Heart left ventricle (tissue), 16 donors: ENCODE data around the gene SPINK14. TPM values are rescaled to one million over a fixed set of nuclear protein-coding genes. Genes with fewer than 3 reads are reported as not detected.

ENCODE experiments used
- ATAC-seq, 4 donors: fragments of 200-7000 bp; cut with Tn5 transposase; one replicate each; pipeline ENCODE4 v1.9.1; 2020 to 2022; ENCODE audit warnings: moderate library complexity in 4 of 4, mild to moderate bottlenecking in 3 of 4, moderate number of reproducible peaks in 1 of 4
- DNase-seq, 5 donors: peaks; one replicate each; pipeline ENCODE4 v3.0.0-alpha.2; 2020
- H3K27ac ChIP-seq, 12 donors: fragments of 200-600 bp; sonication (generic) in 4 of 12; one replicate each; pipeline versions ENCODE4 v1.5.0 to v1.8.0; 2016 to 2022; ENCODE audit warnings: mild to moderate bottlenecking in 2 of 12
- H3K27me3 ChIP-seq, 9 donors: fragments of 200-600 bp; sonication (generic) in 2 of 9; one replicate each; pipeline versions ENCODE4 v1.5.1 to v1.8.0; 2016 to 2022; ENCODE audit warnings: mild to moderate bottlenecking in 3 of 9
- H3K36me3 ChIP-seq, 9 donors: fragments of 200-600 bp; sonication (generic) in 2 of 9; one replicate each; pipeline versions ENCODE4 v1.5.0 to v1.8.0; 2018 to 2022; ENCODE audit warnings: mild to moderate bottlenecking in 2 of 9
- H3K4me1 ChIP-seq, 12 donors: fragments of 200-600 bp; sonication (generic) in 4 of 12; one replicate each; pipeline versions ENCODE4 v1.5.0 to v1.8.0; 2016 to 2022; ENCODE audit warnings: mild to moderate bottlenecking in 3 of 12
- H3K4me3 ChIP-seq, 12 donors: fragments of 200-600 bp; sonication (generic) in 4 of 12; one replicate each; pipeline versions ENCODE4 v1.5.0 to v1.8.0; 2017 to 2022; ENCODE audit warnings: mild to moderate bottlenecking in 9 of 12, moderate library complexity in 4 of 12
- H3K9me3 ChIP-seq, 12 donors: fragments of 200-600 bp; sonication (generic) in 4 of 12; one replicate each; pipeline versions ENCODE4 v1.5.0 to v1.8.0; 2016 to 2022; ENCODE audit warnings: mild to moderate bottlenecking in 1 of 12
- CTCF ChIP-seq, 12 donors: fragments of 200-600 bp; sonication (generic) in 4 of 12; IDR thresholded peaks; one replicate each; pipeline versions ENCODE4 v1.5.0 to v1.8.0; 2018 to 2022; ENCODE audit warnings: antibody characterized with exemption in 12 of 12, mild to moderate bottlenecking in 5 of 12
- POLR2A ChIP-seq, 2 donors: fragments of 450-650 bp; IDR thresholded peaks; one replicate each; pipeline ENCODE4 v1.6.1; 2017; ENCODE audit warnings: antibody characterized with exemption in 2 of 2, mild to moderate bottlenecking in 2 of 2, moderate library complexity in 2 of 2
- WGBS, 4 donors: extraction: QIAGEN DNeasy Blood & Tissue Kit in 2 of 4; methylation state at CpG; one replicate each; pipeline versions ENCODE4 v1.1.5 to v1.1.7; 2013 to 2018; 5-methylcytosine and 5-hydroxymethylcytosine counted together
- intact Hi-C, 10 donors: fragments of 100-400 bp; cut with DNase I; formaldehyde crosslinking; loops; one replicate each; pipeline versions ENCODE4 v1.11.1 to v1.14.2; 2022
- polyA plus RNA-seq, 2 donors: library from polyadenylated mRNA; stranded (reverse); fragments of 200-250 nt; gene quantifications; one replicate each; pipeline ENCODE4 v1.2.3, GENCODE V29; 2013
- total RNA-seq, 9 donors: library from RNA; depleted of rRNA in 2 of 9; stranded (reverse); fragments of >200 nt in 2 of 9; fragmentation: NEBNext Ultra II Directional in 3 of 9; extraction: Animal tissue kit (Norgen Biotek cat#: 25700) in 3 of 9; gene quantifications; one replicate each; pipeline versions ENCODE4 v1.1.0 to v1.2.4, GENCODE V29; 2016 to 2023
- donor health status: ischemic (EF 13 %, LVEDD 7.1; RV severe dilation, severe dysfunction).
- donor health status: healthy with polysubstance abuse.
- donor health status: DM: no; HTN: yes; CAD: no.
- donor health status: DM: no; HTN: no; CAD: no.
- donor health status: ischemic (EF 25% LVEDD 6.9; RV normal size, moderate dysfunction).
- donor health status: ischemic (EF 25% LVEDD 5.7; RV mildly dilated, moderate dysfunction).
- donor health status: healthy.
- donor health status: DM: yes; HTN: yes; CAD: no.
- donor health status: ischemic (EF 35%, LVEDD 5.7; RV mildly dilated, moderate dysfunction).
- donor health status: nonischemic (EF 11% LVEDD 7.7; RV severe dilation, severe dysfunction).
- donor health status: DM: yes; HTN: yes; CAD: no.
- donor health status: PGD.
- donor health status: ischemic (EF 29% LVEDD 5.4; RV normal size, mild dysfunction).
- donor health status: nonischemic (EF 23%, LVEDD 6.1; RV moderate dilation, normal function).

Gene SPINK14
- total and polyA plus RNA-seq, 11 donors, result not detected

DNA sequence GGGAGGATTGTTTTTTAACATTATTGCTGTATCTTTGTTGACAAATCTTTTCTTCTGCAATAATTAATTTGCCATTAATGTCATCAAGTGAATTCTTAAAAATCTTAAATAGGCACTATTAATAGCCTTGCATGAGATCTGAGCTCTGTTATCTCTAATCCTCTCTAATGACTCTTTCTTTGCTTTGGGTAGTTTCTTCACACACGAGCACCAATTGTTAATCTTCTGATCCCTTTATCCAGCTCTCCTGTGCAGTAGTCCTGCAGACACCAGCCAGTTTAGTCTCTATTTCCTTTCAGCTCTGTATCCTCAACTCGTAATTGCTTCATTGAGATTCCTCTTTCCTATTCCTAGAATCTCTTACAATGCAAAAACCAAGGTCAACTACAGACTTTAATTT is 8.1 kb downstream of the SPINK14 start:
- no peak for DNase-seq
- Histone ChIP-seq H3K9me3 (no peaks in the 10 kb centered on the region), H3K36me3 (no peaks in the 10 kb centered on the region), H3K27me3 (no peaks in the 10 kb centered on the region), H3K4me1 (peaks cover 0 to 5% (median 0%) of the 10 kb centered on the region in 12 donors), H3K27ac (no peak overlapping the region), H3K4me3 (no peak overlapping the region)
- intact Hi-C loops, result loop anchor here in 8 of 10 donors (5.0 to 10.0 kb wide), 9 partner anchors 196 to 938 kb away; no protein-coding TSS in a partner anchor
- no peak for ATAC-seq
- TF ChIP-seq CTCF (IDR thresholded peaks at IDR 0.05) (no peak), POLR2A (IDR thresholded peaks at IDR 0.05) (no peak)
- WGBS, 4 donors, result 33 to 45% (median 40%) methylated on average over 2 of the region's 2 CpGs

DNA sequence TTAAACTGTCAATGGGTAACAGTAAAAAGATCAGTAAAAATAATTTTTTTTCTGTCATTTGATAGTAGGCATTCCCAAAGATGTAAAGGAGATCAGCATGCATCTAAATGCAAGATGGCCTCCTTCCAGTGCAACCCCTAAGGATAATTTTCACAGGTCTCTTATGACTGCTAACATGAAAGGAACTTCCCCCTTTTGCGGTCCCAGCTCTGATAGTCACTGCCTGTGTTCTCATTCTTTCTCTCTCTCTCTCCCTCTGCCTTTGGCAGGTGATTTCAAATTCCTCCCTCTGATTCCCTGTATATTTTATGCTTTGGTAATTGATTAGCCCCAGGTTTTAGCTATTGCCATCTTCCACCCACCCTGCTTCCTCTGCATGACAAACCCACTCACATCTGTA is 8.9 kb downstream of the SPINK14 start:
- H3K36me3 ChIP-seq, result no peaks in the 10 kb centered on the region
- H3K9me3 ChIP-seq, result no peaks in the 10 kb centered on the region
- 66 to 83% (median 77%) methylated on average over 1 of the region's 1 CpG for WGBS, 4 donors
- DNase-seq (no peak), ATAC-seq (no peak)
- no peak overlapping the region for H3K4me3 ChIP-seq
- no peak overlapping the region for H3K27ac ChIP-seq
- TF ChIP-seq CTCF (IDR thresholded peaks at IDR 0.05) (no peak), POLR2A (IDR thresholded peaks at IDR 0.05) (no peak)
- intact Hi-C loops, result loop anchor here in 8 of 10 donors (5.0 to 10.0 kb wide), 9 partner anchors 195 to 938 kb away; no protein-coding TSS in a partner anchor
- peaks cover 0 to 5% (median 0%) of the 10 kb centered on the region in 12 donors for H3K4me1 ChIP-seq
- H3K27me3 ChIP-seq, result no peaks in the 10 kb centered on the region

DNA sequence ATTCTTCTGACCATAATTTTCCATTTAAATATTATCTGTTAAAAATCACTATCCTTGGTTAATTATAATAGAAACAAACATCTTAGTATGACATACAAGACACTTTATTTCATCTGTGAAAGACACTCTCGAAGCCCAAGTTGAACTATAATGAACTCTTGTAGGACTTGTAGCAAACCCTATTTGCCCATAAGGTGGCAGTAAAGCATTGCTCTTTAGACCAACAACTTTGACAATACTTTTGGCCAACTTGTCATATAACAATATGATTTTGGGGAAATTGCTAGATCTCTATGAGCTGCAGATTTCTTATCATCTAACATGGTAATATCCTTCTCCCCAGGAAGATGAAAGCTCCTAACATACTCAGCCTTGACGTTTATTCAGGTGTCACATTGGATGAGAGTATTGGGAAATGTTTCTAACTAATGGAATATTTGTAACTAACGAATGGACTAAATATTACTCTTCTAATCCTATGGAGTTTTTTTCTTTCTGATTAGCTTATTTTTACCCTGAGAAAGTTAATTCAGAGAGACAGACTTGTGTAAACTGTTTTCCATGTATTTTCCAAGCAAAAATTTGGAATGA is 11.0 kb downstream of the SPINK14 start:
- H3K36me3 ChIP-seq, result no peaks in the 10 kb centered on the region
- H3K27me3 ChIP-seq, result no peaks in the 10 kb centered on the region
- no peak overlapping the region for H3K27ac ChIP-seq
- H3K4me3 ChIP-seq, result no peak overlapping the region
- 33 to 43% (median 35%) methylated on average over 3 of the region's 3 CpGs for WGBS, 4 donors
- TF ChIP-seq CTCF (IDR thresholded peaks at IDR 0.05) (peak; percentile 51 to 88 (median 74)), POLR2A (IDR thresholded peaks at IDR 0.05) (no peak)
- peak in 3 of 4 donors; percentile 49 to 75 (median 70) for ATAC-seq
- no peaks in the 10 kb centered on the region for H3K9me3 ChIP-seq
- intact Hi-C loops, result loop anchor here in 9 of 10 donors (1.0 to 10.0 kb wide), 12 partner anchors 193 to 935 kb away; no protein-coding TSS in a partner anchor
- H3K4me1 ChIP-seq, result peaks cover 0 to 5% (median 0%) of the 10 kb centered on the region in 12 donors
- peak in 1 of 5 donors; percentile 6 for DNase-seq

DNA sequence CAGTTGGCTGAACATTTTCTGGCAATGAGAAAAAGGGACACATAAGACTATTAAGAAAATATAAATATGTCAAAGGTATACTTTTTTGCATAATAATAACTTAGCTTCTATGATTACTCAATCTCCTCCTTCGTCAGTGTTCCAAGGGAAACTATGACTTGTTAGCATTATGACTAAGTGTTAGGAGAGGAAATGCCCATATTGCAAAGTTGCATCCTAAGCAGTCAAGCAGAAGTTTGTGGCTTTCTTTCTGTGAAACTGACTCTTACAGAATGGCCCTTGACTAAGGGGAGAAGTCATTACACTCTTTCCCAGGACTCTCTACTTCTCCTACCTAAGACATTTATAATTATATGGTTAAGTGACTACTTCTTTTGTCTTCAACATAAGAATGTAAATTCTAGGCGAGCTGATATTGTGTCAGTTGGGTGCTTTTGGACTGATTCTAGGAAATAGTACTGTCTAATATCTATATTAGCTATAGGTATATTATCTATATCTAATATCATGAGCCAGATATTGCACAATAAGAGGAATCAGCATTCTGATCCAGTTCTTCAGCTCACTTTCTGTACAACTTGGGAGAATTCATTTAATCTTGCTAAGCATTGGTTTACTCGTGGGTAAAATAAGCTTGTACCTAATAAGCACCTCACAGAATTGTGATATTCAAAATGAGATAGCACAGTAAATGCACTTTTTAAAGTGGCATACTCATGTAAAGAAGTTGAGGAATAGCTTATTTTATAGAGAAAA is 18.1 kb downstream of the SPINK14 start:
- Histone ChIP-seq H3K27ac (peak overlapping the region in 1 of 12 donors; percentile 75), H3K4me3 (no peak overlapping the region), H3K9me3 (no peaks in the 10 kb centered on the region), H3K27me3 (no peaks in the 10 kb centered on the region), H3K4me1 (peaks cover 0 to 9% (median 0%) of the 10 kb centered on the region in 12 donors), H3K36me3 (no peaks in the 10 kb centered on the region)
- peak in 3 of 4 donors; percentile 52 to 82 (median 71) for ATAC-seq
- WGBS, 4 donors, result 80 to 87% (median 85%) methylated on average over 3 of the region's 3 CpGs
- intact Hi-C loops, result loop anchor here in 3 of 10 donors (10.0 kb wide), 3 partner anchors 188 to 848 kb away; no protein-coding TSS in a partner anchor
- TF ChIP-seq POLR2A (IDR thresholded peaks at IDR 0.05), result no peak
- no peak for TF ChIP-seq CTCF (IDR thresholded peaks at IDR 0.05)
- no peak for DNase-seq
